Stimulated activated CD8-positive, alpha-beta memory T cell treated with anti-CD3 and anti-CD28 coated beads, Interleukin-12 subunit alpha, Interleukin-12 subunit beta, amount 100 ng/mL, for 4 hours (primary cell): ENCODE measurements around the gene HTR3D.
"Not testable (repeated sequence)": the region's sequence is repeated elsewhere in the genome, so short reads cannot be mapped to it uniquely, and the experiment has no call there.

Source experiments
- DNase-seq: peaks from one replicate; pipeline ENCODE4 v3.0.0-alpha.2; 2020; ENCODE audit warnings: low read depth

HTR3D gene

DNA sequence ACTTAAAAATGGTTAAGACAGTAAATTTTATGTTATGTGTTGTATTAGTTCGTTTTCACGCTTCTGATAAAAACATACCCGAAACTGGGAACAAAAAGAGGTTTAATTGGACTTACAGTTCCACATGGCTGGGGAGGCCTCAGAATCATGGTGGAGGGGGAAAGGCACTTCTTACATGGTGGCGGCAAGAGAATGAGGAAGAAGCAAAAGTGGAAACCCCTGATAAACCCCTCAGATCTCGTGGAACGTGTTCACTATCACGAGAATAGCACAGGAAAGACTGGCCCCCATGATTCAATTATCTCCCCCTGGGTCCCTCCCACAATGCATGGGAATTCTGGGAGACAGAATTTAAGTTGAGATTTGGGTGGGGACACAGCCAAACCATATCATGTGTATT, 39.6 kb downstream of the HTR3D start:
- DNase-seq, result not testable (repeated sequence)

DNA sequence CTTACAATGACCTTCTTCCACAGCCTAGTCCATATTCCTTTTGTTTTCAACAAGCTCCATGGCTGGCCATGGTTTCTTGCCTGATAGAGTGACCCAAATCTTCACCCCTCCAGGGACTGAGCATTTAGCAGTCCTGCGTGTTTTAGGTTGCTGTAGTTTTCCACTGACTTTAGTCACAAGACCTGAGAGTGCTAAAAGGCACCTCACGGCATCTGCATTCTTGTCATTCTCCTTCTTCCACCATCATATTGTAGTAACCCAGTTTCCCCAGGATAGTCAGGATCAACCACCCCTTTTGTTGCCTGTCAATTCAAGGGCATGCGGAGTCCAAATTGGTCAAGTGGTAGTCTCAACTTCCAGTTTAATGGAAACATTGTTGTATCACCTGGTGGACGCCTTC, 42.1 kb downstream of the HTR3D start:
- DNase-seq, result no peak

DNA sequence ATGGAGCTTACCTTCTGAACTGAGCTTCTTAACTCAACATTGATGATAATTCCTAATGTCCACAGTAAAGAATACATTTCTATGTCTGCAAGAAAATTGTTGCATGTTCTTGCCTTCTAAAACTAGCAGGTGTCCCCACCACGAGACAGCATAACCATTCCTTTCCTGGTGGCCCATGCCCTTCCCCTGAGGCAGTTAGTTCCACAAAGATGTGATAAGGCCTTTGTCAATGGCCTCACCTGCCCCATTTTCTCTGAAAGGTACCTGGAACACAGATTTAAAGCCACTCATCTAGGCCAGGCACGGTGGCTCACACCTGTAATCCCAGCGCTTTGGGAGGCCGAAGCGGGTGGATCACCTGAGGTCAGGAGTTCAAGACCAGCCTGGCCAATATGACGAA, 44.4 kb downstream of the HTR3D start:
- DNase-seq, result no peak

DNA sequence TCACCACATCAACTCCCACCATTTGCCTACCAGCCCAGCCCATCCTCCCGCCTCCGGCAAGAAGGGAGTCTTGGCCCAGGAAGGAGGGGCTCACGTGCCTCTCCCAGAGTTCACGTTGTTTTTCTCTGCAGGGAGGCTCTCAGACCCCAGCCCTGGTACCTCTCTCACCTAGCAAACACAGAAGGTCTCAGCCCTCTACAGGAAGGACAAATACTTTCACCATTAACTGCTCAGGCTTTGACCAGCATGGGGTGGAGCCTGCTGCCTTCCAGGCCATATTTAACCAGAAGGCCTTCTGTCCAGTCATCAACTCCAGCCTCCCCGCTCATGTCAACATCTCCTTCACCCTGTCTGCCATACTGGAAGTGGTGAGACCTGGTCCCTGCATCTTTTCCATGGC, 46.3 kb downstream of the HTR3D start:
- DNase-seq, result no peak

DNA sequence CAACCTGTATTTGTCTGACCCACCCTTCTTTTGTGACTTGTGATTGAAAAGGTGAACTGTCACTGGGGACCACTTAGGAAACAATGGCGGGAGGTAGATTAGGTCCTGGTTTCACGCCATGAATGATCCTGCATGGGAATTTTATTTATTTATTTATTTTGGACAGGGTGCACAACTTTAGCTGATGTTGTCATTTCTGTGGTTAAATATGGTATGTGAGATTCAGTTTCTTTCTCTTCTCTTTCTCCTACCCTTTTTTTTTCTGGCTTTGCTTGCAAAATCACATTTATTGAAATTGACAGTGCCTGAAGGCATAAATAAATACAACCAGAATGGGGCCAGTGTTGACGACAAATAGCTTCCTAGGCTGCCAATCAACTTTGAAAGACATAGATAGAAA, 47.3 kb downstream of the HTR3D start:
- no peak for DNase-seq

DNA sequence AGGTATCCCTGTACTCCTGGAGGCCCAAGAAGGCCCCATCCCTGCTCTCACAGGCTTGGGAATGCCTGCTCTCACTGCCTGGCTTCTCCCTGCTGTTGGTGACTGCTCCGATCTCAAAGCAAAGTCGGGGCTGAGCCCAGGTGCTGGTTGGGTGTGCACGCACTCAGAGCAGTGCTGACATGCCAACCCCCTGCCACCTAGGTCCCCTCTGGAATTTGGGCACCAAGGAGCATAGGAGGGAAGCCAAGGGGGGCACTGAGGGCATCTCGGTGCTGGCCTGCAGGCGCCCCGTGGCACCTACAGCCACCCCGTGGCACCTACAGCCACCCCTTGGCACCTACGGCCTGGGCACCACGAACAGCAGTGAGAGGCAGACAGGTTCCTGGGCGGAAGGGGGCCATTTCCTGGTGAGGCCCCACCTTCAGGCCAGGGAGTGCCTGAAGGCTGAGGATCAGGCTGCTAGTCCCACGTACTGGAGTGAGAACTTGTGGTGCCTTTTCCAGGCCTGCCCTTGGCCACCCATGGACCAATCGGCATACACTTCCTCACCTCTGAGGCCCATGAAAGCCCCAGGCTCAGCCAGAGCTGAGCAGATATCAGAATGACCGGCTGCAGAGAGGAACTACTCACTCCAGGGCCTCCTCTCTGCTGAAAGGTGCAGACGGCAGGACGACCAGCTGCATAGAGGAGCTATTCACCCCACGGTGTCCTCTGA, 49.7 kb downstream of the HTR3D start:
- no peak for DNase-seq

DNA sequence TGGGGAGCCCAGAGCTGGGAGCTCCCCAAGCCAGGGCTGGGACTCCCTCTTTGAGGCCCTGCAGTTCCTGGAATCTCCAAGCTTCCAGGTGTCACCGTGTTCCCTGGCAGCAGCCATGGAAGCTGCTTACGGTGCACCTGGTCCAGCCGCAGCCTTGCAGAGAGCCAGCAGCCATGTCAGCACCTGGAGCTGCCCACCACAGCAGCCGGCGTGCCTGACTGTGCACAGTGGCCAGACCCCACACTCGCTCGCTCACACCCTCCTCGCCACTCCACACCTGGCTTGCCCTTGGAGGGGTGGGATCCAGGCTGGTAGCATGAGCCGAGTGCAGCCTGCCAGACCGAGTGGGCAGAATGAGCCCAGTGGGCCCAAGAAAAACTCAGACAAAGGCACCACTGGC, 50.5 kb downstream of the HTR3D start:
- DNase-seq, result no peak

DNA sequence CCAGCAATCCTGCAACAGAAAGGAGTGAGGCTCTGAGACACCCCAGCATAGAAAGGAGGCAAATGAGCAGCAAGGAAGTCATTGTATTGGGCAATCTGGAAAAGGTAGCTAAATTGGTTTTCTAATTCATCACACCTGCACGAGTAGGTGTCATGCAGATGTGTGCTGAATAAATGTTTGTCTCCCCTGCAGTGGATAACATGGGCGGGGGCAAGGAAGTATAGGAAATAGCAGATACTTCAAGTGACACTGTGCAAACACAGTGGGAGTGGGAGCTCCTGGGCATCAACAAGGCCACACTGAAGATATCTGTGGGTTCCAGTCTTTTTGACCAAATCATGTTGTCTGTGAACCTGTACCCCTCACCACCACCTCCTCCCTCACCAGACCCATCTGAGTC, 50.9 kb downstream of the HTR3D start:
- no peak for DNase-seq

DNA sequence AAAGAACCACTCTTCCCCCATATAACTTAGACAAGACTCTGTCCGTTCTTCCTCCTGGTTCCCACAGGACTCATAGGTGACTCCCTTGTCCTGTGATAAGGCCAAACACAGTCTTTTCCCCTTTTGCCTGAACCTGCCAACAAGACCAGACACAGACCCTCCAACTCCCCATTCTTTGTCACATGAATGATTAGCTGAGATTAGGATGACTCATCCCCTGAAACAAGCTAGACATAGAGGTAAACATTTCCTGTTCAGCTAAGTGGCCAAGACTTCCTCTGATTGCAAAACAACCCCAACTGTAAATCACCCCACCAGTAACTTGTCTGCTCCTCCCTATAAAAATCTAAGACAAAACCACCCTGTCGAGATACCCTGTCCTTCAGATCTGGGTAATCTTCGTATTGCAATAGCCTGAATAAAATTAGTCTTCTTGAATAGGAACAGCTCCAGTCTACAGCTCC, 53.9 kb downstream of the HTR3D start:
- no peak for DNase-seq
